ENCODE results near the gene FAT1.

DNA sequence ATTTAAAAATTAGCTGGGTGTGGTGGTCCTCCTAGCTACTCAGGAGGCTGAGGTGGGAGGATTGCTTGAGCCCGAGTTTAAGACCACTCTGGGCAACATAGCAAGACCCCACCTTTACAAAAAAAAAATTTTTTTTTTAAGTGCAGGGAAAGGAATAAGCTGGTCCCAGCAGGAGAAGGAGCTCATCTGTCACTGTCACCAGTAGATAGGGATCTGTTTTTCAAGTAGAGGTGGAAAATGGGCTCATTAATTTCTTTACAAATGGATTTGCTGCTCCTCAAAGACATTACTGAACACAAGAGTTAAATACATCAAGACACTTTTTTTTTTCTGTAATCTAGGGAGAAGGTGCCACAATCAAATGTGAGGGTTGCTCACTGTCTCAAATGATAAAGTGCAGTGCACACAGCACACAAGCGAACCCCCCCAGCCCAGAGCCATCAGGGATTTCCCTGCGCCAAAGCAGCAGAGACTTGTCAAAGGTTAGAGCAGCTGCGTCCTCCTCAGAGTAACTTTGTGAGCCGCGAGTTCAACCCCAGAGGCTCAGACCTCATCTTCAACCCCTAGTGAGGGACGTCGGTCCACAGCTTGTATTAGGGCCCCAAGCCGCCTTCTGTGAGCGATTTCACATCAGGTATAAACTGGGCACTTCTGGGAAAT is 154.0 kb downstream of the FAT1 start:
- no peak for TF ChIP-seq SP1 (IDR thresholded peaks at IDR 0.05)
- TF ChIP-seq FOXM1 (IDR thresholded peaks at IDR 0.05; ENCODE audit: borderline replicate concordance): no peak
- no peak for TF ChIP-seq BHLHE40 (IDR thresholded peaks at IDR 0.05; ENCODE audit: borderline replicate concordance)
- no peak for TF ChIP-seq FOXK2 (IDR thresholded peaks at IDR 0.05)
